H9 (cell line): ENCODE measurements around the gene BBOX1. TPM values are rescaled to one million over a fixed set of nuclear protein-coding genes. Genes with fewer than 3 reads are reported as not detected.

ENCODE experiments used
- DNase-seq: peaks from one replicate; pipeline ENCODE4 v3.0.0-alpha.2; 2017
- H2AFZ ChIP-seq: one replicate; pipeline ENCODE4 v1.6.1; 2013; ENCODE audit warnings: mild to moderate bottlenecking, low read length, control low read depth, moderate library complexity
- H2AK5ac ChIP-seq: 2 replicates; pipeline ENCODE4 v1.6.1; 2013; ENCODE audit warnings: low read length, control low read depth, mixed read lengths; ENCODE audit not compliant: insufficient read length
- H2BK120ac ChIP-seq: one replicate; pipeline ENCODE4 v1.6.1; 2013; ENCODE audit warnings: low read depth, mild to moderate bottlenecking, low read length, control low read depth, inconsistent platforms; ENCODE audit not compliant: poor library complexity, severe bottlenecking
- H2BK12ac ChIP-seq: 2 replicates; pipeline ENCODE4 v1.6.1; 2013; ENCODE audit warnings: low read length, control low read depth, mixed read lengths, low read depth; ENCODE audit not compliant: insufficient read length
- H2BK15ac ChIP-seq: 2 replicates; pipeline ENCODE4 v1.6.1; 2013; ENCODE audit warnings: low read depth, low read length, control low read depth
- H2BK20ac ChIP-seq: one replicate; pipeline ENCODE4 v1.6.1; 2013; ENCODE audit warnings: low read depth, mild to moderate bottlenecking, low read length, control low read depth, inconsistent platforms; ENCODE audit not compliant: poor library complexity, severe bottlenecking
- H2BK5ac ChIP-seq: 2 replicates; pipeline ENCODE4 v1.6.1; 2013; ENCODE audit warnings: low read length, control low read depth, mixed read lengths; ENCODE audit not compliant: insufficient read length
- H3K14ac ChIP-seq: 2 replicates; pipeline ENCODE4 v1.6.1; 2013; ENCODE audit warnings: low read length, control low read depth; ENCODE audit not compliant: insufficient read depth
- H3K18ac ChIP-seq: 2 replicates; pipeline ENCODE4 v1.6.1; 2013; ENCODE audit warnings: low read depth, mild to moderate bottlenecking, mixed read lengths, low read length, control low read depth; ENCODE audit not compliant: insufficient read length
- H3K23ac ChIP-seq: 2 replicates; pipeline ENCODE4 v1.6.1; 2013; ENCODE audit warnings: low read length, control low read depth, mixed read lengths, low read depth; ENCODE audit not compliant: insufficient read length
- H3K23me2 ChIP-seq: 2 replicates; pipeline ENCODE4 v1.6.1; 2013; ENCODE audit warnings: low read depth, mild to moderate bottlenecking, mixed read lengths, low read length, control low read depth; ENCODE audit not compliant: insufficient read length, poor library complexity, severe bottlenecking
- H3K27ac ChIP-seq: 2 replicates; pipeline ENCODE4 v1.5.1; 2013; ENCODE audit warnings: low read length, control low read depth, mixed read lengths, low read depth; ENCODE audit not compliant: insufficient read length
- H3K27me3 ChIP-seq: 2 replicates; pipeline ENCODE4 v1.6.1; 2013; ENCODE audit warnings: low read length, control low read depth, inconsistent platforms; ENCODE audit not compliant: insufficient read depth
- H3K4ac ChIP-seq: 2 replicates; pipeline ENCODE4 v1.6.1; 2013; ENCODE audit warnings: low read depth, mild to moderate bottlenecking, control low read depth, inconsistent platforms, low read length, moderate library complexity
- H3K4me1 ChIP-seq: 2 replicates; pipeline ENCODE4 v1.6.1; 2013; ENCODE audit warnings: low read length, control low read depth, inconsistent platforms; ENCODE audit not compliant: insufficient read depth
- H3K4me2 ChIP-seq: 2 replicates; pipeline ENCODE4 v1.6.1; 2013; ENCODE audit warnings: low read length, control low read depth, mixed read lengths; ENCODE audit not compliant: insufficient read length, insufficient read depth
- H3K56ac ChIP-seq: 2 replicates; pipeline ENCODE4 v1.6.1; 2013; ENCODE audit warnings: low read depth, mild to moderate bottlenecking, mixed read lengths, low read length, control low read depth; ENCODE audit not compliant: insufficient read length
- H3K79me1 ChIP-seq: 2 replicates; pipeline ENCODE4 v1.6.1; 2013; ENCODE audit warnings: low read depth, mild to moderate bottlenecking, moderate library complexity, low read length, control low read depth, inconsistent platforms; ENCODE audit not compliant: insufficient read depth, poor library complexity, severe bottlenecking
- H3K79me2 ChIP-seq: 2 replicates; pipeline ENCODE4 v1.6.1; 2013; ENCODE audit warnings: low read length, control low read depth, inconsistent platforms; ENCODE audit not compliant: insufficient read depth
- H3K9ac ChIP-seq: 2 replicates; pipeline ENCODE4 v1.6.1; 2013; ENCODE audit warnings: low read length, control low read depth, mixed read lengths; ENCODE audit not compliant: insufficient read length; ENCODE audit errors: extremely low read depth
- H3K9me3 ChIP-seq: one replicate; pipeline ENCODE4 v1.6.1; 2013; ENCODE audit warnings: low read depth, low read length, inconsistent platforms; ENCODE audit not compliant: control insufficient read depth
- H3T11ph ChIP-seq: one replicate; pipeline ENCODE4 v1.6.1; 2013; ENCODE audit warnings: mild to moderate bottlenecking, low read length, control low read depth, inconsistent platforms
- H4K20me1 ChIP-seq: one replicate; pipeline ENCODE4 v1.6.1; 2013; ENCODE audit not compliant: control insufficient read depth, insufficient read length, insufficient read depth
- H4K5ac ChIP-seq: 2 replicates; pipeline ENCODE4 v1.6.1; 2013; ENCODE audit warnings: low read depth, mild to moderate bottlenecking, mixed read lengths, low read length, control low read depth; ENCODE audit not compliant: insufficient read length
- H4K8ac ChIP-seq: replicated peaks from 2 replicates; pipeline ENCODE4 v1.6.1; 2013; ENCODE audit warnings: low read length, control low read depth, mixed read lengths, low read depth; ENCODE audit not compliant: insufficient read length
- H4K91ac ChIP-seq: 2 replicates; pipeline ENCODE4 v1.6.1; 2013; ENCODE audit warnings: low read depth, mild to moderate bottlenecking, moderate library complexity, mixed read lengths, low read length, control low read depth; ENCODE audit not compliant: insufficient read length
- H3K27ac Mint-ChIP-seq, 3 experiments: 2 replicates in 2 of 3; 3 replicates in 1 of 3; pipeline ENCODE4 v1.8.0; 2020 to 2021; ENCODE audit warnings: mixed read lengths in 3 of 3, mild to moderate bottlenecking in 1 of 3, moderate library complexity in 1 of 3
- H3K27me3 Mint-ChIP-seq: 2 replicates; pipeline ENCODE4 v1.8.0; 2021; ENCODE audit warnings: low read depth, mild to moderate bottlenecking, moderate library complexity, mixed read lengths
- H3K36me3 Mint-ChIP-seq, 3 experiments: 2 replicates in 2 of 3; 3 replicates in 1 of 3; pipeline ENCODE4 v1.8.0; 2020 to 2021; ENCODE audit warnings: low read depth in 3 of 3, mixed read lengths in 3 of 3; ENCODE audit not compliant: insufficient read depth in 1 of 3
- H3K4me1 Mint-ChIP-seq, 2 experiments: 2 replicates each; pipeline ENCODE4 v1.8.0; 2020; ENCODE audit warnings: mixed read lengths in 2 of 2
- H3K4me3 Mint-ChIP-seq, 2 experiments: 2 replicates in 1 of 2; 3 replicates in 1 of 2; pipeline ENCODE4 v1.8.0; 2020 to 2021; ENCODE audit warnings: mild to moderate bottlenecking in 2 of 2, mixed read lengths in 2 of 2, moderate library complexity in 1 of 2
- H3K9me3 Mint-ChIP-seq, 2 experiments: 2 replicates in 1 of 2; 3 replicates in 1 of 2; pipeline ENCODE4 v1.8.0; 2020; ENCODE audit warnings: mild to moderate bottlenecking in 2 of 2, mixed read lengths in 2 of 2, moderate library complexity in 1 of 2
- CTCF ChIP-seq: fragments of 200-600 bp; sonication (generic); conservative IDR thresholded peaks from 3 replicates; pipeline ENCODE4 v1.8.0; 2021; ENCODE audit warnings: antibody characterized with exemption, mild to moderate bottlenecking
- total RNA-seq: library from RNA; stranded (reverse); gene quantifications from 2 replicates; pipeline ENCODE4 v1.2.1, GENCODE V29; 2021

Gene BBOX1
- total RNA-seq, 1 experiment from 2014 or later: not detected

GRCh38 chr11:27008811-27009535 is 31.6 kb upstream of the BBOX1 start:
- Histone ChIP-seq H3K56ac (no peak overlapping the region), H3K27ac (no peak overlapping the region), H4K20me1 (no peaks in the 10 kb centered on the region), H3K4me1 (no peaks in the 10 kb centered on the region), H3K14ac (no peak overlapping the region), H2BK12ac (no peak overlapping the region), H3K23me2 (no peaks in the 10 kb centered on the region), H3K4me2 (no peak overlapping the region), H3K9ac (no peak overlapping the region), H3K23ac (no peak overlapping the region), H3K79me2 (no peaks in the 10 kb centered on the region), H4K5ac (no peak overlapping the region), H4K91ac (no peak overlapping the region), H3K9me3 (no peaks in the 10 kb centered on the region), H3K27me3 (no peaks in the 10 kb centered on the region), H3T11ph (no peak overlapping the region), H3K79me1 (no peaks in the 10 kb centered on the region), H2BK20ac (no peak overlapping the region), H2AFZ (no peak overlapping the region), H3K18ac (no peak overlapping the region), H2BK15ac (no peak overlapping the region), H2BK5ac (no peak overlapping the region), H2BK120ac (no peak overlapping the region), H2AK5ac (no peak overlapping the region), H4K8ac (no peak overlapping the region), H3K4ac (no peak overlapping the region)
- Mint-ChIP-seq H3K27me3 (no peaks in the 10 kb centered on the region), H3K9me3 (no peaks in the 10 kb centered on the region), H3K27ac (no peak overlapping the region), H3K36me3 (no peaks in the 10 kb centered on the region), H3K4me1 (no peaks in the 10 kb centered on the region), H3K4me3 (no peak overlapping the region)
- no peak for DNase-seq
- no peak for TF ChIP-seq CTCF
